NOMO-1 (cell line): ENCODE data around the gene CYP2C18.
"Not testable (repeated sequence)": the region's sequence is repeated elsewhere in the genome, so short reads cannot be mapped to it uniquely, and the experiment has no call there.

Source experiments
- DNase-seq, 2 experiments: peaks; one replicate each; lab custom pipeline; 2025; ENCODE audit not compliant: unreplicated experiment in 2 of 2; lab: John Stamatoyannopoulos, UW

Gene CYP2C18

GRCh38 chr10:94738588-94738987 lies 55.1 kb downstream of the CYP2C18 start:
- DNase-seq: no peak

- no peak for DNase-seq
These were observed 63.6 kb downstream of the CYP2C18 start for GRCh38 chr10:94747137-94747536.

GRCh38 chr10:94747838-94748237 lies 64.3 kb downstream of the CYP2C18 start:
- DNase-seq: no peak

- no peak for DNase-seq
These were observed 74.4 kb downstream of the CYP2C18 start for GRCh38 chr10:94757916-94758315.

GRCh38 chr10:94760586-94761178 lies 77.2 kb downstream of the CYP2C18 start:
- no peak for DNase-seq

- no peak for DNase-seq
These were observed 78.9 kb downstream of the CYP2C18 start, which contains the start of gene CYP2C19 for GRCh38 chr10:94762393-94762792. Gene CYP2C19 (plus strand): TSS chr10:94762681. CDS start chr10:94762706, 25 bp downstream.

GRCh38 chr10:94775425-94775824 lies 91.9 kb downstream of the CYP2C18 start:
- DNase-seq: not testable (repeated sequence)

- DNase-seq: no peak
These were observed 94.4 kb downstream of the CYP2C18 start for GRCh38 chr10:94777886-94778458.

GRCh38 chr10:94780844-94781243 lies 97.3 kb downstream of the CYP2C18 start:
- DNase-seq: no peak

- no peak for DNase-seq
These were observed 100.7 kb downstream of the CYP2C18 start for GRCh38 chr10:94784256-94784655.

- no peak for DNase-seq
These were observed 101.7 kb downstream of the CYP2C18 start for GRCh38 chr10:94785211-94785610.
